GM21723 (cell line): ENCODE data around the gene DNASE1L1.

Experiments
- ATAC-seq: cut with Tn5 transposase; IDR thresholded peaks from one replicate; pipeline ENCODE4 v1.9.1; 2021; ENCODE audit warnings: mild to moderate bottlenecking, moderate library complexity; ENCODE audit not compliant: unreplicated experiment

Gene DNASE1L1

GRCh38 chrX:154436983-154437752 is 28.1 kb upstream of the DNASE1L1 start, which contains the start of gene GDI1:
GDI1 (plus strand) TSS chrX:154437154; CDS start chrX:154437255, 101 bp downstream.
- no peak for ATAC-seq

DNA sequence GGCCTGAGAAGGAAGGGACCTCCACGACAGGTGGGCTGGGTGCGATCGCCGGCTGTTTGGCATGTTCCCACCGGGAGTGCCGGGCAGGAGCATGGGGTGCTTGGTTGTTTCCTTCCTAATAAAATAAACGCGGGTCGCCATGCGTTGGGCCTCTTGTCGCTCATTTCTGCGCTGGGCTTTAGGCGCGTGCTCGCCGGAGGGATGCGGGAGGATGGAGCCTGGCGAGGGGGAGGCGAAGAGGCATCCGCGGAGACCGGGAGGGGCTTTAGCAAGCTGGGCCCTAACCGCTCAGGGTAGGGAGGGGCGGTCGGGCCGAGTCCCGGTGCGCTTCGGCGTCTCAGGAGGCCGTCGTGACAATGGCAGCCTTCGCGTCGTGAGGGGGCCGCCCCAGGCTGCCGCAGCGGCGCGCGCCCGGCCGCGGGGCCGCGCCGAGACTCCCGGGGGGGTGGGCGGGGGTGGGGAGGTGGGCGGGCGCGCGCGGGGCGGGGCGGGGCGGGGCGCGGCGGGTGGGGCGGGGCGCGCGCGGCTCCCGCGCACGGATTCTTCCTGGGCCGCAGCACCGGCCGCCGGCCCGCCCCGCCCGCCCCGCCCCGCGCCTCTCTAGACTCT is 27.4 kb upstream of the DNASE1L1 start:
- ATAC-seq: no peak

- no peak for ATAC-seq
Measured at GRCh38 chrX:154435171-154435733, 26.2 kb upstream of the DNASE1L1 start.

GRCh38 chrX:154434394-154435168 is 25.5 kb upstream of the DNASE1L1 start:
- no peak for ATAC-seq

GRCh38 chrX:154433605-154434004 is 24.6 kb upstream of the DNASE1L1 start:
- ATAC-seq: no peak

- no peak for ATAC-seq
Measured at GRCh38 chrX:154432210-154432609, 23.2 kb upstream of the DNASE1L1 start.

- ATAC-seq: no peak
Measured at GRCh38 chrX:154431341-154431740, 22.3 kb upstream of the DNASE1L1 start.

DNA sequence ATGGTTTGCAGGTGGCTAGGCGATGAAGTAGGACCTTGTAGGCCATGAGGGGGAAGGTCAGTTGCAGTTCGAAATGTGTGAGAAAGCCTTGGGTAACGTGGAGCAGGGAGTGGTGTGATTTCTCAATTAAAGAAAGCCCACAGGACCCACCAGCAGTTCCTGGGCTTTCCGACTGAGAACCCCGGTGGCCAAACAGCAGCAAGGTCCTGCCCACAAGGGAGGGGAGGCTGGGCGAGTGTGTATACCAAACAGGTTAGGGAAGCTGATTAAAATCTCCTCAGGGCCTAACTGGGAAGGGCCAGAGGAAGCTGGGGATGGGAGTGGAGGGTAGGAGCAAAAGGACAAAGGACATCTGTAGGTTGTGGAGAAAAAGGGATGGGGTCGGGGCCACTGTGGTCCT is 21.9 kb upstream of the DNASE1L1 start:
- ATAC-seq: no peak

DNA sequence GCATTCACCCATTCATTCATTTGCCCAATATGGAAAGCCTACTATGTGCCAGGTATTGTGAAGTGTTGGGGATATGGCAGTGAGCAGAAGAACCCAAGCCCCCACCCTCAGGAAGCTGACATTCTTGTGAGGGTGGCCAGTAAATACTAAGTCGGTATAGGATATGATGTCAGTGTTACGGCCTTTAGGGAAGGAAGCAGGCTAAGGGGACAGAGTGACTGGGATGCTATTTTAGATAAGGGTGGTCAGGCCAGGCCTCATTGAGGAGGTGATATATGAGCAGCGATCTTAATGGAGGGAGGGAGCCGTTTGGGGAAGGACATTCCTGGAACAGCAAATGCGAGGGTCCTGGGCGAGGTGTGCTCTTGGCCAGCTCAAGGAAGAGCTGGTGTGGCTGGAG is 21.4 kb upstream of the DNASE1L1 start:
- no peak for ATAC-seq

GRCh38 chrX:154429711-154430110 is 20.7 kb upstream of the DNASE1L1 start:
- ATAC-seq: no peak

GRCh38 chrX:154428176-154429171 is 19.4 kb upstream of the DNASE1L1 start, which contains the start of gene ATP6AP1:
ATP6AP1 (plus strand) TSS chrX:154428677; CDS start chrX:154428693, 16 bp downstream.
- peak; percentile 95 for ATAC-seq

DNA sequence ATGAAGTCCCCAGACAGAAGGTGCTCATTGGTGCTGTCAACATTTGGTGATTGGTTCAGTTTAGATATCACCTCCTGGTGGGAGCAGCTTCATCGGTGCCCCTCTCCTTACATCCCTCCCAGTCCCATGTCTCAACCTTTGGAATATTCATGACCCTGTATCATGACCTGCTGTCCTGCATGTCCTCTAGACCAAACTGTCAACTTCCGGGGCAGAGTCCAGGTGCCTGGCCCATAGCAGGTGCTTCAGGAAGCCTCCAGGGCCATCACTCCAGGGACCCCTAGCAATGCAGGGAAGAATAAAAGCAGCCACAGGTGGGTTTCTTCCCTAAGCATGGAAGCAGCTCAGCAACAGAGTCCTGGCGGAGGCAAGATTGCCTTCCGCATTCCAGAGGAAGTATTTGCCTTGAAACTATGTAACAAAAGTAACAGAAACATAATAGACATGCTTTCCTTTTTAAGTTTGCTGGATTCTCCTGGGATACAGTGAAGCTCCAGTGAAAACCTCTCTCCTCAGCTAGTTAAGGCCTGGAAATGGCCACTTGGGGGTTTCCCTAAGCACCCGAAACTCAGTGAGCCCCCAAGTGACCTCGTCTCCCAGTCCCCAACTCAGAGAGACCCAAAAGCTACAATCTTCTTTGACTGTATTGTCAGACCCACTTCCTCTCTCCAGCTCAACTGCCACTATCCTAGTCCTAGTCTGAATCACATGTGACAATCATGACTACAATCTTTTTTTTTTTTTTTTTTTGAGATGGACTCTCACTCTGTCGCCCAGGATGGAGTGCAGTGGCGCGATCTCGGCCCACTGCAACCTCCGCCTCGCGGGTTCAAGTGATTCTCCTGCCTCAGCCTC is 18.1 kb upstream of the DNASE1L1 start:
- ATAC-seq: no peak

DNA sequence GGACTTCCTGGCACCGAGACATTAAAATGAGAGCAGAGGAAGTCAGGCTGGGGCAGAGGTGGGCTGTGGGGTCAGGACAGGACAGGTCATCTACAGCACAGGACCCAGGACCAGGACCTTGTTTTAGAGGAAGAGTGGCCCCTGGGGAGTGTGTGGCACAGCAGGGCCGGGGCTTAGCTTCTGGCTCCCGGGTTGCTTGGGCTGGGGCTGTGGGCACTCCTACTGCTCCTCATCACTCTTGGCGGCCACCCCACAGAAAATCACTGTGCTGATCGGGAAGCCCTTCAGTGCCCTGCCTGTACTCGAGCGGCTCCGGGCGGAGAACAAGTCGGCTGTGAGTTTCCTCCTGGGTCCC is 11.3 kb upstream of the DNASE1L1 start:
- no peak for ATAC-seq

- ATAC-seq: no peak
Measured at GRCh38 chrX:154419688-154420401, 10.8 kb upstream of the DNASE1L1 start.

- ATAC-seq: no peak
Measured at GRCh38 chrX:154419189-154419588, 10.1 kb upstream of the DNASE1L1 start.

GRCh38 chrX:154417157-154417556 is 8.1 kb upstream of the DNASE1L1 start:
- ATAC-seq: no peak

DNA sequence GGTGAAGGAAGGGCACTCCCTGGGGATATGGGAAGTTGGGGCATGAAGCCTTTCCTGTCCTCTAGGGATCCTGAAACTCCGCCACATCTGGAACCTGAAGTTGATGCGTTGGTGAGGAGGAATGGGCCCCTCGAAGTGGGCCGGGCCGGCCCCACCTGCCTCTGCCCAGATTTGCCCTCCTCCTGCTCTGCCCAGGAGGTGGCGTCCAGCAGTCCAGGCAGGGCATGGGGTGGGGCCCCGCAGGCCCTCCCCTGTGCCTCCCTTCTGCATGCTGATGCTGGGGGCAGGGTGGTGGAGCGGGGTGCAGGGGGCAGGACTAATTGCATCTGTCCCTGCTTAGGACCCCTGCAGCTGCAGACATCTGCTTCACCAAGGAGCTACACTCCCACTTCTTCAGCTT is 4.1 kb upstream of the DNASE1L1 start:
- no peak for ATAC-seq

GRCh38 chrX:154412468-154412867 is 3.4 kb upstream of the DNASE1L1 start:
- no peak for ATAC-seq

- ATAC-seq: peak; percentile 61
Measured at GRCh38 chrX:154411981-154412340, 2.9 kb upstream of the DNASE1L1 start.
